Naive thymus-derived CD8-positive, alpha-beta T cell (primary cell): ENCODE results near the gene FAM53A. TPM values are rescaled to one million over a fixed set of nuclear protein-coding genes. Genes with fewer than 3 reads are reported as not detected.

Experiments
- ATAC-seq, 2 donors: fragments of 150-1000 bp; cut with Tn5 transposase in 1 of 2; sonication (Bioruptor Pico), chemical (Tn5 transposase) in 1 of 2; 1 replicate in 1 of 2; 2 replicates in 1 of 2; pipeline ENCODE4 v1.10.0; 2021; ENCODE audit warnings: mild to moderate bottlenecking in 2 of 2, moderate library complexity in 2 of 2
- POLR2A ChIA-PET: fragments of 350-600 bp; sonication (Branson Sonifier 250); formaldehyde crosslinking; loops from one replicate; lab custom pipeline; 2021; ENCODE audit warnings: antibody characterized with exemption; lab: Charles Lee
- DNase-seq, 10 donors: peaks; one replicate each; pipeline versions ENCODE4 v3.0.0 to v3.0.0-alpha.2; 2020 to 2022
- H3K27ac Mint-ChIP-seq, 10 donors: one replicate each; pipeline ENCODE4 v1.8.0; 2020 to 2022; ENCODE audit warnings: mild to moderate bottlenecking in 10 of 10, mixed read lengths in 10 of 10, moderate library complexity in 4 of 10, inconsistent platforms in 1 of 10
- H3K27me3 Mint-ChIP-seq, 5 donors: one replicate each; pipeline ENCODE4 v1.8.0; 2021 to 2022; ENCODE audit warnings: mixed read lengths in 5 of 5
- H3K36me3 Mint-ChIP-seq, 3 donors: one replicate each; pipeline ENCODE4 v1.8.0; 2020 to 2022; ENCODE audit warnings: mixed read lengths in 3 of 3, mild to moderate bottlenecking in 2 of 3, inconsistent platforms in 1 of 3
- H3K4me1 Mint-ChIP-seq, 4 donors: one replicate each; pipeline ENCODE4 v1.8.0; 2021 to 2022; ENCODE audit warnings: mixed read lengths in 4 of 4
- H3K4me3 Mint-ChIP-seq, 10 donors: one replicate each; pipeline ENCODE4 v1.8.0; 2020 to 2022; ENCODE audit warnings: mild to moderate bottlenecking in 10 of 10, mixed read lengths in 10 of 10, moderate library complexity in 6 of 10, inconsistent platforms in 1 of 10
- H3K9me3 Mint-ChIP-seq, 9 donors: one replicate each; pipeline ENCODE4 v1.8.0; 2020 to 2022; ENCODE audit warnings: mixed read lengths in 9 of 9, mild to moderate bottlenecking in 3 of 9, inconsistent platforms in 1 of 9, moderate library complexity in 1 of 9
- polyA plus RNA-seq, 3 donors: library from polyadenylated mRNA; unstranded; fragments of 300-500 nt; fragmentation: Illumina TruSeq; gene quantifications; one replicate each; pipeline ENCODE4 v1.2.3, GENCODE V29; 2021
- total RNA-seq, 8 experiments: library from RNA in 2 of 8; stranded (reverse) in 2 of 8; gene quantifications; one replicate each; pipeline ENCODE4 v1.2.3 and lab custom pipeline; 2021 to 2026

FAM53A gene
- total and polyA plus RNA-seq, 5 experiments from 2014 or later = 0.64 to 1.7 (median 1.2) TPM

- POLR2A ChIA-PET = interaction anchor here (1.1 to 2.0 kb wide), 2 partner anchors 11 to 35 kb away, joined by 3 to 13 read pairs; no protein-coding TSS in a partner anchor
- ATAC-seq = no peak
- Mint-ChIP-seq H3K4me1 (peaks cover 13 to 43% (median 25%) of the 10 kb centered on the region in 4 donors), H3K36me3 (peaks cover 0 to 5% (median 0%) of the 10 kb centered on the region in 3 donors), H3K27me3 (no peaks in the 10 kb centered on the region), H3K4me3 (peak overlapping the region in 4 of 10 donors; percentile 34 to 69 (median 58)), H3K27ac (peak overlapping the region in 4 of 10 donors; percentile 15 to 81 (median 50)), H3K9me3 (peaks cover 2 to 21% (median 6%) of the 10 kb centered on the region in 9 donors)
- no peak for DNase-seq
Observed at GRCh38 chr4:1616557-1616930, 67.6 kb downstream of the FAM53A start.

DNA sequence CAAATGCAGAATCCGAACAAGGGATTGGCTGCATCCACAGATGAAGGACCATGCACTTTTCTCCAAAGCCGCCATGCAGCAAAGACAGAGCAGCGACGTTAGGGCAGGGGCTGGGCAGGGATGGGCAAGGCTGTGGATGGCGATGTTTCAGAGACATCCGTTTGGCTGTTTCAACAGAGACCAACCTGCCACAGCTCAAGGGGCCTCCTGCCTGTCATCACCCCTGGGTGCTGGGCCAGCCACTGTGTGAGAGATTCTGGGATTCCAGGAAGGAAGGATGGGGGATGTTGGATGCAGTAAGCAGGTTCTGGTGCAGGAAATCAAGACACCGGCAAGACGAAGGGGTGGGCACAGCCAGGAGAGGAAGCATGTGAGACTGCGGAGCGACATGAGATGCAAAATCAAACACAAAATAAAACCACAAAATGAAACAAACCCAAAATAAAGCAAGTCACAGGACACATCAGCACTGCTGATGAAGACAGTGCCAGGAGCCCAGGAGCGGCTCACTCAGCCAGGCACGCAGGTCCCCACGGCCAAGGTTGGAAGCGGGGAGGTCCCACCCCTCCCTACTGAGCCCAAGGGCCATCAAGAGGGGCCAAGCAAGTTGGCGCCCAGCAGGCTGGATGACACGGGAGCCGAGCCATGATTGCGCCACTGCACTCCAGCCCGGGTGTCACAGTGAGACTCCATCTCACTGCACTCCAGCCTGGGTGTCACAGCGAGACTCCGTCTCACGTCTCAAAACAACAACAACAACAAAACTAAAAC, 68.1 kb downstream of the FAM53A start:
- POLR2A ChIA-PET = interaction anchor here (0.8 to 2.0 kb wide), 4 partner anchors 10 to 36 kb away, joined by 3 to 13 read pairs (median 4); no protein-coding TSS in a partner anchor
- H3K4me3 Mint-ChIP-seq = peak overlapping the region in 8 of 10 donors; percentile 51 to 75 (median 57)
- peak in 2 of 10 donors; percentile 28 to 57 for DNase-seq
- H3K27me3 Mint-ChIP-seq = no peaks in the 10 kb centered on the region
- H3K4me1 Mint-ChIP-seq = peaks cover 13 to 43% (median 25%) of the 10 kb centered on the region in 4 donors
- H3K9me3 Mint-ChIP-seq = peaks cover 2 to 21% (median 6%) of the 10 kb centered on the region in 9 donors
- H3K27ac Mint-ChIP-seq = peak overlapping the region; percentile 38 to 89 (median 84)
- ATAC-seq = peak in 1 of 2 donors; percentile 71
- peaks cover 0 to 5% (median 0%) of the 10 kb centered on the region in 3 donors for H3K36me3 Mint-ChIP-seq

DNA sequence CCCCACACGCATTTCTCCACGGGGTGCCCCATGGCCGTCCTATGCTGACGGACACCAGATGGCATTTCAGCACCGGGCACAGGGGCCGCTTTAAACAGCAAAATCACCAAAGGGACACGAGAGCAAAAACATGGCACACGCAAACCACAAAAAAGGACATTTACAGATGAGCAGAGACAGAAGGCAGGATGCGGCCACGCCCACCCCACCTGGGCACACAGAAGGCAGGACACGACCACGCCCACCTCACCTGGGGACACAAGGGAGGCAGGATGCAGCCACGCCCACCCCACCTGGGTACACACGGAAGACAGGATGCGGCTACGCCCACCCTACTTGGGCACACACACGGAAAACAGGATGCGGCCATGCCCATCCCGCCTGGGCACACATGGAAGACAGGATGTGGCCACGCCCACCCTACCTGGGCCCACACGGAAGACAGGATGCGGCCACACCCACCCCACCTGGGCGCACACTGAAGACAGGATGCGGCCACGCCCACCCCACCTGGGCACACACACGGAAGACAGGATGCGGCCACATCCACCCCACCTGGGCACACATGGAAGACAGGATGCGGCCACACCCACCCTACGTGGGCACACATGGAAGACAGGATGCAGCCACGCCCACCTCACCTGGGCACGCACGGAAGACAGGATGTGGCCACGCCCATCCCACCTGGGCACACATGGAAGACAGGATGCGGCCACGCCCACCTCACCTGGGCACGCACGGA, 69.1 kb downstream of the FAM53A start:
- DNase-seq (peak in 4 of 10 donors; percentile 29 to 78 (median 50)), ATAC-seq (peak; percentile 6 to 56)
- Mint-ChIP-seq H3K4me3 (peak overlapping the region in 9 of 10 donors; percentile 2 to 77 (median 65)), H3K4me1 (peaks cover 13 to 38% (median 23%) of the 10 kb centered on the region in 4 donors), H3K27me3 (no peaks in the 10 kb centered on the region), H3K9me3 (peaks cover 2 to 21% (median 6%) of the 10 kb centered on the region in 9 donors), H3K27ac (peak overlapping the region; percentile 80 to 92 (median 87)), H3K36me3 (peaks cover 0 to 5% (median 0%) of the 10 kb centered on the region in 3 donors)
- POLR2A ChIA-PET = interaction anchor here (0.8 to 1.8 kb wide), 4 partner anchors 9 to 35 kb away, joined by 3 to 16 read pairs (median 5); no protein-coding TSS in a partner anchor

- DNase-seq (peak in 1 of 10 donors; percentile 11), ATAC-seq (peak in 1 of 2 donors; percentile 10)
- POLR2A ChIA-PET = interaction anchor here (1.2 to 1.8 kb wide), 3 partner anchors 9 to 34 kb away, joined by 5 to 16 read pairs (median 6); no protein-coding TSS in a partner anchor
- Mint-ChIP-seq H3K27me3 (no peaks in the 10 kb centered on the region), H3K9me3 (peaks cover 2 to 21% (median 6%) of the 10 kb centered on the region in 9 donors), H3K27ac (peak overlapping the region in 9 of 10 donors; percentile 80 to 92 (median 86)), H3K4me1 (peaks cover 13 to 39% (median 23%) of the 10 kb centered on the region in 4 donors), H3K4me3 (peak overlapping the region in 8 of 10 donors; percentile 2 to 77 (median 66)), H3K36me3 (peaks cover 0 to 5% (median 0%) of the 10 kb centered on the region in 3 donors)
Observed at GRCh38 chr4:1614502-1614853, 69.6 kb downstream of the FAM53A start.

- POLR2A ChIA-PET = interaction anchor here (1.2 to 1.8 kb wide), 3 partner anchors 8 to 34 kb away, joined by 5 to 16 read pairs (median 6); no protein-coding TSS in a partner anchor
- Mint-ChIP-seq H3K4me3 (peak overlapping the region in 2 of 10 donors; percentile 24 to 53), H3K4me1 (peaks cover 13 to 40% (median 23%) of the 10 kb centered on the region in 4 donors), H3K9me3 (peaks cover 2 to 21% (median 6%) of the 10 kb centered on the region in 9 donors), H3K27ac (peak overlapping the region in 6 of 10 donors; percentile 29 to 73 (median 61)), H3K27me3 (no peaks in the 10 kb centered on the region), H3K36me3 (peaks cover 0 to 5% (median 0%) of the 10 kb centered on the region in 3 donors)
- DNase-seq = peak in 1 of 10 donors; percentile 65
- no peak for ATAC-seq
Observed at GRCh38 chr4:1614049-1614448, 70.1 kb downstream of the FAM53A start.

DNA sequence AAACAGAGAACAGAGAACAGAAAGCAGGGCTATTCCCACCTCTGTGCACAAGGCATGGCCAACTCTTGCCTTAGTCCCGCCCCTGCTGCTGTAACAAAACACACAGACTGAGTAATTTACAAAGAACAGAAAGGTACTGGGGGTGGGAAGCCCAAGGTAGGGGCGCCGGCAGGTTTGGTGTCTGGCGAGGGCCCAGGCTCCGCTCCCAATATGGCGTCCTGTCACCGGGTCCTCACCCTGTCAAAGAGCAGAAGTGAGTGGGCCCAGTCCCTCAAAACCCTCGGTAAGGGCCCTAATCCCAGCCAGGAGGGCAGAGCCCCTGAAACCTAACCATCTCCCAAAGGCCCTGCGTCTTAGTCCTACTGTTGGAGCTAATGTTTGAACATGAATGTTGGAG, 71.0 kb downstream of the FAM53A start:
- POLR2A ChIA-PET = interaction anchor here (0.6 to 0.7 kb wide), 2 partner anchors 14 to 120 kb away, joined by 3 to 5 read pairs; no protein-coding TSS in a partner anchor
- H3K4me3 Mint-ChIP-seq = no peak overlapping the region
- no peak for ATAC-seq
- DNase-seq = peak in 1 of 10 donors; percentile 59
- H3K27me3 Mint-ChIP-seq = no peaks in the 10 kb centered on the region
- peaks cover 0 to 5% (median 0%) of the 10 kb centered on the region in 3 donors for H3K36me3 Mint-ChIP-seq
- peak overlapping the region in 4 of 10 donors; percentile 55 to 75 (median 70) for H3K27ac Mint-ChIP-seq
- H3K9me3 Mint-ChIP-seq = peaks cover 2 to 21% (median 6%) of the 10 kb centered on the region in 9 donors
- H3K4me1 Mint-ChIP-seq = peaks cover 13 to 40% (median 23%) of the 10 kb centered on the region in 4 donors

- no peak overlapping the region for H3K4me3 Mint-ChIP-seq
- POLR2A ChIA-PET = interaction anchor here (0.6 to 0.7 kb wide), 3 partner anchors 15 to 121 kb away, joined by 3 to 7 read pairs (median 5); no protein-coding TSS in a partner anchor
Observed at GRCh38 chr4:1612278-1613098, 71.6 kb downstream of the FAM53A start.

GRCh38 chr4:1611501-1611870, 72.6 kb downstream of the FAM53A start:
- Mint-ChIP-seq H3K4me3 (no peak overlapping the region), H3K27ac (no peak overlapping the region), H3K36me3 (peaks cover 0 to 5% (median 0%) of the 10 kb centered on the region in 3 donors), H3K27me3 (no peaks in the 10 kb centered on the region), H3K9me3 (peaks cover 2 to 12% (median 6%) of the 10 kb centered on the region in 9 donors), H3K4me1 (peaks cover 13 to 31% (median 24%) of the 10 kb centered on the region in 4 donors)
- DNase-seq = peak in 2 of 10 donors; percentile 3 to 41
- ATAC-seq = no peak
- POLR2A ChIA-PET = interaction anchor here (0.6 kb wide), 1 partner anchor 25 kb away, joined by 7 read pairs; no protein-coding TSS in a partner anchor

More at GRCh38 chr4:1612278-1613098, 71.6 kb downstream of the FAM53A start:
- Mint-ChIP-seq H3K4me1 (peaks cover 13 to 35% (median 23%) of the 10 kb centered on the region in 4 donors), H3K27ac (peak overlapping the region in 4 of 10 donors; percentile 50 to 75 (median 70)), H3K36me3 (peaks cover 0 to 5% (median 0%) of the 10 kb centered on the region in 3 donors), H3K27me3 (no peaks in the 10 kb centered on the region), H3K9me3 (peaks cover 2 to 15% (median 6%) of the 10 kb centered on the region in 9 donors)
- ATAC-seq = no peak
- peak in 1 of 10 donors; percentile 57 for DNase-seq

- peaks cover 12 to 30% (median 25%) of the 10 kb centered on the region in 4 donors for H3K4me1 Mint-ChIP-seq
- no peaks in the 10 kb centered on the region for H3K27me3 Mint-ChIP-seq
- POLR2A ChIA-PET = no interaction called here
- no peak for ATAC-seq
- H3K9me3 Mint-ChIP-seq = peaks cover 2 to 12% (median 6%) of the 10 kb centered on the region in 9 donors
- no peak overlapping the region for H3K4me3 Mint-ChIP-seq
- peaks cover 0 to 5% (median 0%) of the 10 kb centered on the region in 3 donors for H3K36me3 Mint-ChIP-seq
- peak in 2 of 10 donors; percentile 2 to 56 for DNase-seq
- H3K27ac Mint-ChIP-seq = no peak overlapping the region
Observed at GRCh38 chr4:1610791-1611500, 73.2 kb downstream of the FAM53A start.

- Mint-ChIP-seq H3K9me3 (peaks cover 2 to 11% (median 6%) of the 10 kb centered on the region in 9 donors), H3K4me3 (no peak overlapping the region), H3K36me3 (peaks cover 0 to 5% (median 0%) of the 10 kb centered on the region in 3 donors), H3K4me1 (peaks cover 9 to 30% (median 22%) of the 10 kb centered on the region in 4 donors), H3K27ac (peak overlapping the region in 2 of 10 donors; percentile 5 to 50), H3K27me3 (no peaks in the 10 kb centered on the region)
- ATAC-seq (no peak), DNase-seq (peak in 2 of 10 donors; percentile 1 to 55)
- POLR2A ChIA-PET = interaction anchor here (0.6 kb wide), 1 partner anchor 98 kb away, joined by 7 read pairs; no protein-coding TSS in a partner anchor
Observed at GRCh38 chr4:1609901-1610790, 74.0 kb downstream of the FAM53A start.
